Measurements from ENCODE around the gene BRINP1. TPM values are rescaled to one million over a fixed set of nuclear protein-coding genes. Genes with fewer than 3 reads are reported as not detected.

BRINP1 gene
- polyA plus RNA-seq, 1 experiment, result not detected

GRCh38 chr9:119333507-119334229 is 35.6 kb downstream of the BRINP1 start:
- ChIA-PET CTCF (no interaction called here), POLR2A (no interaction called here)
- TF ChIP-seq CTCF (IDR thresholded peaks at IDR 0.05; ENCODE audit: low read depth, low read length), result no peak
- no peak overlapping the region for H3K27ac ChIP-seq (ENCODE audit: low read depth, low read length)
- H3K27me3 ChIP-seq (ENCODE audit: control insufficient read depth, insufficient read depth, low read length), result no peaks in the 10 kb centered on the region
- no peak overlapping the region for H3K4me3 ChIP-seq (ENCODE audit: low read depth, low read length)
- peaks cover 9% of the 10 kb centered on the region for H3K9me3 ChIP-seq (ENCODE audit: control insufficient read depth, insufficient read depth, low read length)
- no peak for DNase-seq (ENCODE audit: low read depth, low spot score)

- DNase-seq (ENCODE audit: low read depth, low spot score), result no peak
- CTCF ChIA-PET, result no interaction called here
- TF ChIP-seq CTCF (IDR thresholded peaks at IDR 0.05; ENCODE audit: low read depth, low read length), result no peak
- Histone ChIP-seq H3K27me3 (ENCODE audit: control insufficient read depth, insufficient read depth, low read length) (no peaks in the 10 kb centered on the region), H3K27ac (ENCODE audit: low read depth, low read length) (no peak overlapping the region), H3K9me3 (ENCODE audit: control insufficient read depth, insufficient read depth, low read length) (peaks cover 4% of the 10 kb centered on the region; the same call in 1 of the 2 replicates), H3K4me3 (ENCODE audit: low read depth, low read length) (no peak overlapping the region)
- POLR2A ChIA-PET, result no interaction called here
These were observed 36.7 kb downstream of the BRINP1 start for GRCh38 chr9:119332522-119332921.

GRCh38 chr9:119322184-119322583 is 47.1 kb downstream of the BRINP1 start:
- no peak for DNase-seq (ENCODE audit: low read depth, low spot score)
- TF ChIP-seq CTCF (IDR thresholded peaks at IDR 0.05; ENCODE audit: low read depth, low read length), result no peak
- no peak overlapping the region for H3K27ac ChIP-seq (ENCODE audit: low read depth, low read length)
- H3K9me3 ChIP-seq (ENCODE audit: control insufficient read depth, insufficient read depth, low read length), result peaks cover 42% of the 10 kb centered on the region
- ChIA-PET POLR2A (no interaction called here), CTCF (no interaction called here)
- H3K27me3 ChIP-seq (ENCODE audit: control insufficient read depth, insufficient read depth, low read length), result no peaks in the 10 kb centered on the region
- H3K4me3 ChIP-seq (ENCODE audit: low read depth, low read length), result no peak overlapping the region

- Histone ChIP-seq H3K9me3 (ENCODE audit: control insufficient read depth, insufficient read depth, low read length) (peaks cover 44% of the 10 kb centered on the region), H3K4me3 (ENCODE audit: low read depth, low read length) (no peak overlapping the region), H3K27ac (ENCODE audit: low read depth, low read length) (no peak overlapping the region), H3K27me3 (ENCODE audit: control insufficient read depth, insufficient read depth, low read length) (no peaks in the 10 kb centered on the region)
- ChIA-PET CTCF (no interaction called here), POLR2A (no interaction called here)
- no peak for DNase-seq (ENCODE audit: low read depth, low spot score)
- no peak for TF ChIP-seq CTCF (IDR thresholded peaks at IDR 0.05; ENCODE audit: low read depth, low read length)
These were observed 50.9 kb downstream of the BRINP1 start for GRCh38 chr9:119318371-119318770.

GRCh38 chr9:119313846-119314245 is 55.4 kb downstream of the BRINP1 start:
- CTCF ChIA-PET, result no interaction called here
- POLR2A ChIA-PET, result no interaction called here
- no peaks in the 10 kb centered on the region for H3K27me3 ChIP-seq (ENCODE audit: control insufficient read depth, insufficient read depth, low read length)
- H3K9me3 ChIP-seq (ENCODE audit: control insufficient read depth, insufficient read depth, low read length), result peaks cover 14% of the 10 kb centered on the region
- DNase-seq (ENCODE audit: low read depth, low spot score), result no peak
- TF ChIP-seq CTCF (IDR thresholded peaks at IDR 0.05; ENCODE audit: low read depth, low read length), result no peak
- H3K4me3 ChIP-seq (ENCODE audit: low read depth, low read length), result no peak overlapping the region
- H3K27ac ChIP-seq (ENCODE audit: low read depth, low read length), result no peak overlapping the region
